ENCODE measurements around the gene CERS4. TPM values are rescaled to one million over a fixed set of nuclear protein-coding genes. Genes with fewer than 3 reads are reported as not detected.

Gene CERS4
- total and polyA plus RNA-seq, 10 donors: 27.7 to 49.2 (median 43.1) TPM

DNA sequence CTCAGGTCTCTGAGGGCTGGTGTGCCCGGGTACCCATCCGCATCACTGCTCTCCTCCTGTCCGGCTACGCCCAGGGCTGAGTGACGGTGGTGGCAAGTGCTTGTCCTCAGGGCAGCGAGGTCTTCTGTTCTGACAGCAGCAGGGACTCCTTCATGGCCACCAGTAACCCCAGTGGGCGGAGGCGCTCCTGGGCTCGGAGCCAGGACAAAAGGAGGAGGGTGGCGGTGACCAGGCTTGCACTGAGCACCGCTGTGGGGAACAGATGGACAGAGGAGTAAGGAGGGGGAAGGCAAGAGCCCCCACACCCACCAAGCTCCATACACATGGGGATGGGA lies 93.2 kb downstream of the CERS4 start:
- DNase-seq: peak; percentile 80
- 59 to 81% (median 72%) methylated on average over 11 of the region's 11 CpGs for WGBS, 5 donors
- no peak for TF ChIP-seq POLR2A (IDR thresholded peaks at IDR 0.05)
- TF ChIP-seq, protein P1, sequence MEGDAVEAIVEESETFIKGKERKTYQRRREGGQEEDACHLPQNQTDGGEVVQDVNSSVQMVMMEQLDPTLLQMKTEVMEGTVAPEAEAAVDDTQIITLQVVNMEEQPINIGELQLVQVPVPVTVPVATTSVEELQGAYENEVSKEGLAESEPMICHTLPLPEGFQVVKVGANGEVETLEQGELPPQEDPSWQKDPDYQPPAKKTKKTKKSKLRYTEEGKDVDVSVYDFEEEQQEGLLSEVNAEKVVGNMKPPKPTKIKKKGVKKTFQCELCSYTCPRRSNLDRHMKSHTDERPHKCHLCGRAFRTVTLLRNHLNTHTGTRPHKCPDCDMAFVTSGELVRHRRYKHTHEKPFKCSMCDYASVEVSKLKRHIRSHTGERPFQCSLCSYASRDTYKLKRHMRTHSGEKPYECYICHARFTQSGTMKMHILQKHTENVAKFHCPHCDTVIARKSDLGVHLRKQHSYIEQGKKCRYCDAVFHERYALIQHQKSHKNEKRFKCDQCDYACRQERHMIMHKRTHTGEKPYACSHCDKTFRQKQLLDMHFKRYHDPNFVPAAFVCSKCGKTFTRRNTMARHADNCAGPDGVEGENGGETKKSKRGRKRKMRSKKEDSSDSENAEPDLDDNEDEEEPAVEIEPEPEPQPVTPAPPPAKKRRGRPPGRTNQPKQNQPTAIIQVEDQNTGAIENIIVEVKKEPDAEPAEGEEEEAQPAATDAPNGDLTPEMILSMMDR (IDR thresholded peaks at IDR 0.05 in 8 of 11, conservative IDR thresholded peaks at IDR 0.05 in 3 of 11): no peak
- peak in 2 of 3 donors; percentile 30 to 36 for TF ChIP-seq POLR2AphosphoS5 (IDR thresholded peaks at IDR 0.05)
- H3K9me3 ChIP-seq: no peaks in the 10 kb centered on the region
- H3K36me3 ChIP-seq: peaks cover 0 to 36% (median 11%) of the 10 kb centered on the region in 6 donors
- no peaks in the 10 kb centered on the region for H3K27me3 ChIP-seq (replicated peaks in 1 of 7)
- H3K4me1 ChIP-seq: peaks cover 6 to 46% (median 23%) of the 10 kb centered on the region in 6 donors
- intact Hi-C loops (cut with DNase I; ENCODE audit: low total_unique reads): no loop called here
- H3K27ac ChIP-seq: peak overlapping the region in 1 of 8 donors; percentile 13
- H3K4me3 ChIP-seq: no peak overlapping the region

DNA sequence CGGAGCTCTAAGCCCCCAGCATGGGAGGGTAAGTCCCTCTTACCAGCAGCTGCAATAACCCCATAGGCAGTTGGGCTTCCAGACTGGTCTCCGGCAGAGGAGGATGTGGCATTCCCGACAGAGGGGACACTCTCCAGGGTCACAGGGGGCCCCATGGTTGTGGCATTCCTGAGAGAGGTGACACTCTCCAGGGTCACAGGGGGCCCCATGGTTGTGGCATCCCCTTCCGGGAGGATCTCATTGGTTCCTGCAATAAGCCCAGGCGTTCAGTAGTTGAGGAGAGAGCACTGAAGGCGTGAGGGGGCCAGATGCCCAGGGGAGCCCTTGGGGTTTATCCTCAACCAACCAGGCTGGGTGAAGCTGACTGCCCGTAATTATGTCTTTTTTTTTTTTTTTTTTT lies 93.6 kb downstream of the CERS4 start:
- 74 to 86% (median 81%) methylated on average over 7 of the region's 7 CpGs for WGBS, 5 donors
- DNase-seq: peak; percentile 38

DNA sequence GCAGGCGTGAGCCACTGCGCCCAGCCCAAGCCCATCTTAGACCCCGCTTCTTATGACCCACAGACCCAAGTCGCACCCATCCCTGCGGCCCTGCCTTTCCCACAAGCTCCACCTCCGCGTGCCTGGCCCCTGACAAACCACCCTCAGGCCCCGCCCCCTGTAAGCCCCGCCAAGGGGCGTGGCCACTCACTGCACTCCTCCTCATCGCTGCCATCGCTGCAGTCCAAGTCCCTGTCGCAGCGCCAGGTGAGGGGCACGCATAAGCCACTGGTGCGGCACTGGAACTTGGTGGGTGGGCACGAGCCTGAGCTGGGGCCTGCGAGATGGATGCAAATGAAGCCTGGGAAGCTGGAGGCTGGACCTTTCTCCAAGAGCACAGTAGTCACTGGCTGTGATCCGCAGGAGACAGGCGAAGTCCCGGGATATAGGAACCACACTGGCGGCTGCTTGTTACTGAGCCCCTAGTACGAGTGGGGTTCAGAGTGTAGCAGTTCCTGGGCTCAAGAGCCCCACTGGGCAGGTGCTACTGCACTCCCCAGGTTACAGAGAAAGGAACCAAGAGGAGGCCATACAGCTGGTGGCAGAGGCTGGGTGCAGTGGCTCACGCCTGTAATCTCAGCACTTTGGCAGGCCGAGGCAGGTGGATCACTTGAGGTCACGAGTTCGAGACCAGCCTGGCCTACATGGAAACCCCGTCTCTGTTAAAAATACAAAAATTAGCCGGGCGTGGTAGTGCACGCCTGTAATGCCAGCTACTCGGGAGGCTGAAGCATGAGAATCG lies 95.9 kb downstream of the CERS4 start:
- intact Hi-C loops (cut with DNase I; ENCODE audit: low total_unique reads): no loop called here
- 80 to 85% (median 84%) methylated on average over 33 of the region's 33 CpGs for WGBS, 5 donors
- TF ChIP-seq, protein P1 (IDR thresholded peaks at IDR 0.05 in 8 of 11, conservative IDR thresholded peaks at IDR 0.05 in 3 of 11): no peak
- TF ChIP-seq POLR2AphosphoS5 (IDR thresholded peaks at IDR 0.05): peak in 2 of 3 donors; percentile 48
- Histone ChIP-seq H3K27me3 (replicated peaks in 1 of 7) (no peaks in the 10 kb centered on the region), H3K4me1 (peaks cover 8 to 72% (median 48%) of the 10 kb centered on the region in 6 donors), H3K36me3 (peaks cover 0 to 46% (median 13%) of the 10 kb centered on the region in 6 donors), H3K9me3 (no peaks in the 10 kb centered on the region), H3K4me3 (no peak overlapping the region), H3K27ac (peak overlapping the region in 5 of 8 donors; percentile 8 to 88 (median 85))
- peak; percentile 81 for DNase-seq

More for the DNA sequence above, 93.6 kb downstream of the CERS4 start:
- peaks cover 0 to 36% (median 11%) of the 10 kb centered on the region in 6 donors for H3K36me3 ChIP-seq
- intact Hi-C loops (cut with DNase I; ENCODE audit: low total_unique reads): no loop called here
- H3K9me3 ChIP-seq: no peaks in the 10 kb centered on the region
- peaks cover 8 to 50% (median 28%) of the 10 kb centered on the region in 6 donors for H3K4me1 ChIP-seq
- no peak overlapping the region for H3K4me3 ChIP-seq
- no peaks in the 10 kb centered on the region for H3K27me3 ChIP-seq (replicated peaks in 1 of 7)
- TF ChIP-seq, protein P1 (IDR thresholded peaks at IDR 0.05 in 8 of 11, conservative IDR thresholded peaks at IDR 0.05 in 3 of 11): no peak
- no peak for TF ChIP-seq POLR2A (IDR thresholded peaks at IDR 0.05)
- no peak for TF ChIP-seq POLR2AphosphoS5 (IDR thresholded peaks at IDR 0.05)
- peak overlapping the region in 1 of 8 donors; percentile 13 for H3K27ac ChIP-seq

DNA sequence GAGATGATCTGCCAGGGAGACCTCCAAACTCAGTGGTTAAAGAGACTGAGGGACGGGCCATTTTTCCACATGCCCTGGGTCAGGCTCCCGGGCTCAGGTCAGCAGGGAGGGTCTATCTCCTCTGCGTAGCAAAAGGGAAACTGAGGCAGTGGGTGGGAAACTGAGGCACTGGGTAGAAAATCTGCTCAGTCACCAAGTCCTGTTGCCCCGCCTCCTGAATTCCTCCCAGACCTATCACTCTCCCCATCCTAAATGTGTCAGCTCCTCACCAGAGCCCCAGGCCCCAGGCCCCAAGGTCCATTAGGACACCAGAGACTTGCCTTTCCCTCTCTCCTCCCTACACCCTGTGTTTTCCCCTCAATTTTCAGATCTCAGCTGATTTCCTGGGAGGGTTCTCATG lies 96.6 kb downstream of the CERS4 start:
- Histone ChIP-seq H3K9me3 (no peaks in the 10 kb centered on the region), H3K27ac (peak overlapping the region in 7 of 8 donors; percentile 15 to 88 (median 82)), H3K36me3 (peaks cover 0 to 54% (median 17%) of the 10 kb centered on the region in 6 donors), H3K4me3 (peak overlapping the region in 2 of 8 donors; percentile 71 to 81), H3K27me3 (replicated peaks in 1 of 7) (no peaks in the 10 kb centered on the region), H3K4me1 (peaks cover 8 to 77% (median 50%) of the 10 kb centered on the region in 6 donors)
- intact Hi-C loops (cut with DNase I; ENCODE audit: low total_unique reads): no loop called here
- TF ChIP-seq POLR2A (IDR thresholded peaks at IDR 0.05): no peak
- TF ChIP-seq POLR2AphosphoS5 (IDR thresholded peaks at IDR 0.05): no peak
- TF ChIP-seq, protein P1 (IDR thresholded peaks at IDR 0.05 in 8 of 11, conservative IDR thresholded peaks at IDR 0.05 in 3 of 11): no peak
- WGBS, 5 donors: 61 to 88% (median 79%) methylated on average over 4 of the region's 4 CpGs
- peak; percentile 12 for DNase-seq

Measured in spleen (tissue), 11 donors.